HG03108 (cell line): Measurements from ENCODE around the gene RABEP1.
"Not testable (repeated sequence)": the region's sequence is repeated elsewhere in the genome, so short reads cannot be mapped to it uniquely, and the experiment has no call there.

Experiments
- ATAC-seq: cut with Tn5 transposase; IDR thresholded peaks from one replicate; pipeline ENCODE4 v1.9.1; 2021; ENCODE audit warnings: moderate library complexity; ENCODE audit not compliant: unreplicated experiment

RABEP1 gene

GRCh38 chr17:5418858-5419355, 136.8 kb downstream of the RABEP1 start:
- peak; percentile 34 for ATAC-seq

- peak; percentile 82 for ATAC-seq
Measured at GRCh38 chr17:5419356-5419958, 137.4 kb downstream of the RABEP1 start, which contains the start of gene NUP88. Gene NUP88 (minus strand): TSS chr17:5419662. CDS start chr17:5419650, 12 bp downstream.

- peak; percentile 49 for ATAC-seq
Measured at GRCh38 chr17:5419959-5420653, 138.0 kb downstream of the RABEP1 start, which contains the start of gene RPAIN. Gene RPAIN (plus strand): TSS chr17:5420182. CDS start chr17:5420211, 29 bp downstream.

GRCh38 chr17:5422505-5422904, 140.4 kb downstream of the RABEP1 start:
- no peak for ATAC-seq

- ATAC-seq = no peak
Measured at GRCh38 chr17:5424909-5425308, 142.8 kb downstream of the RABEP1 start.

GRCh38 chr17:5425826-5426225, 143.7 kb downstream of the RABEP1 start:
- ATAC-seq = no peak

- ATAC-seq = no peak
Measured at GRCh38 chr17:5429191-5429887, 147.3 kb downstream of the RABEP1 start.

- ATAC-seq = no peak
Measured at GRCh38 chr17:5430413-5430999, 148.4 kb downstream of the RABEP1 start.

- ATAC-seq = not testable (repeated sequence)
Measured at GRCh38 chr17:5431234-5431633, 149.2 kb downstream of the RABEP1 start.

- ATAC-seq = no peak
Measured at GRCh38 chr17:5431949-5432556, 150.0 kb downstream of the RABEP1 start.

- no peak for ATAC-seq
Measured at GRCh38 chr17:5434984-5435383, 152.9 kb downstream of the RABEP1 start.
